Stimulated activated CD4-positive, alpha-beta T cell treated with anti-CD3 and anti-CD28 coated beads, Interleukin-1b, Interleukin-23, amount 100 ng/mL, for 4 hours (primary cell): ENCODE results near the gene KRT9.
"Not testable (repeated sequence)": the region's sequence is repeated elsewhere in the genome, so short reads cannot be mapped to it uniquely, and the experiment has no call there.

Source experiments
- DNase-seq, 2 donors: peaks; one replicate each; pipeline ENCODE4 v3.0.0-alpha.2; 2020; ENCODE audit warnings: low read depth in 2 of 2

Gene KRT9

DNA sequence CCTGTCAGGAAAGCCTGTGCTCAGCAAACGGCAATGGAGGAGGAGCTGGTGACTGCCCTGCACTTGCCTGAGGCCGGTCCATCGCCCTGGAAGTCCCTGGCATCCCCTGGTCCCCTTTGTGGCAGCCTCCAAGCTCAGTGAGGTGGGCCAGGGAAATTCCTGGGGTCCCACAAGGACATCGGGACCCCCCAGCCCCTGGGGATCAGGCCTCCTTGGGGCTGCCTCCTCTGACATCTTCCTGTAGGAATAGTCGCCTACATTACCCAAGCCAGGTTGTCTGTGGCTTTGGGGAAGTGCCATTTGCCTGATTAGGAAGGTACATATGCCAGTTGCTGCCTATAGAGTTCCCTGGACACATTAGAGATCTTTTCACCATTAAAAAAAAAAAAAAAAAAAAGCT lies 7.1 kb upstream of the KRT9 start:
- no peak for DNase-seq

DNA sequence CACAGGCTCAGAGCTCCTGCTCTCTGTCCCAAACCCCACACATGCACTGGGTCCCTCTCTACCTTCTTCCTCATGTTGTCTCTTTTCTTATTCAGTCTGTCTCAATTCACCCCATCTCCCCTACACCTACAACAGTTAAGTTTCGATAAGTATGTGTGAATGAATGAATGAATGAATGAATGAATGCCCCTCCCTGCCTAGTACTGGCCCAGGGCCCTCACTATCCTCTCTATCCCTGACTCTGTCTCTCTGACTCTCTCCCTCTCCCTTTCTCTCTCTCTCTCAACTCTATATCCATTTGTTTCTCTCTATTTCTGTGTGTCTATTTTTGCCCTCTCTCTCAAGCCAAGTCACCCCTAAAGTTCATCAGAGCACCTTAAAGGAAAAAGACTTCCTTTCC lies 6.7 kb upstream of the KRT9 start:
- no peak for DNase-seq

DNA sequence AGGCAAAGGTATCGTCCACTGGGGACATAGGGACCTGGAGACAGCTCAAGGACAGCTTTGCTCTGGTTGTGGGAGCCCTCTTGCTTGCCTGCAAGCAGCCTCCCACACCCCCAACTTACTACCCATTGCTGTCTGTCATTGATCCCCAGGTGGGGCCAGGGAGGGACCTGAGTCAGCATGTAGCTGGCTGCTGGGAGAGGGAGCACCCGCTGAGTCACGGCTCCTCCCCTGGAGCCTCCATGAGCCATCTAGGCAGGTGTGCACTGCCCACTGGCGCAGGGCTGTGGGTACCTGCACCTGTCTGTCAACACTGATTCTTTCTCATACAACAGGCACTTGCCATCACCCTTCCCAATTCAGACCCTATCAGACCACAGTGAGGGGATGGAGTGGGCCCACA lies 4.9 kb upstream of the KRT9 start:
- DNase-seq: not testable (repeated sequence)

DNA sequence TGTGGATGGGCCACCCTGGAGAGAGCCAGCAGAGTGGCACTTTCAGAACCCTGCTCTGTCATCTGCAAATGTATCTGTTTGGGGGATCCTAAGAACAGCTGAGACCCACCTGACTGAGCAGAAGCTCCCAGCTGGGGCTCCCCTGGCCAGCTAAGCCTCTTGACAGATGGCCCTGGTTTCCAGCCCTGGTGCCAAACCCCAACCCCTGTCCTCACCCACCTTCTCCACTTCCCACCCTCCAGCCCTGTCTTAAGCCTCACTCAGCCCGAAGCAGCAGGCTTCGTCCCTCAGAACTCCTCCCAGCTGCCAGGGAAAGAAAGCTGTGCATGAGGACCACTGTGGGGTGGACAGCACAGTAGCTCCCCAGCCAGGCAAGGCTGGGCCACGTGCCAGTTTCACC lies 3.5 kb upstream of the KRT9 start:
- DNase-seq: no peak

DNA sequence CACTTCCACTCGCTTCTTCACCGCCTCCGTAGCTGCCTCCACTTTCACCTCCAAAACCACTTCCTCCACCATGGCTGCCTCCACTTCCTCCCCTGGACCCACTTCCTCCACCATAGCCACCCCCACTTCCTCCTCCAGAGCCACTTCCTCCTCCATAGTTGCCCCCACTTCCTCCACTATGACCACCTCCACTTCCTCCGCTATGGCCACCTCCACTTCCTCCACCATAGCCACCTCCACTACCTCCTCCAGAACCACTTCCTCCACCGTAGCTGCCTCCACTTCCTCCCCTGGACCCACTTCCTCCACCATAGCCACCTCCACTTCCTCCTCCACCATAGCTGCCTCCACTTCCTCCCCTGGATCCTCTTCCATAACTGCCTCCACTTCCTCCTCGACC lies 4.5 kb downstream of the KRT9 start:
- no peak for DNase-seq

DNA sequence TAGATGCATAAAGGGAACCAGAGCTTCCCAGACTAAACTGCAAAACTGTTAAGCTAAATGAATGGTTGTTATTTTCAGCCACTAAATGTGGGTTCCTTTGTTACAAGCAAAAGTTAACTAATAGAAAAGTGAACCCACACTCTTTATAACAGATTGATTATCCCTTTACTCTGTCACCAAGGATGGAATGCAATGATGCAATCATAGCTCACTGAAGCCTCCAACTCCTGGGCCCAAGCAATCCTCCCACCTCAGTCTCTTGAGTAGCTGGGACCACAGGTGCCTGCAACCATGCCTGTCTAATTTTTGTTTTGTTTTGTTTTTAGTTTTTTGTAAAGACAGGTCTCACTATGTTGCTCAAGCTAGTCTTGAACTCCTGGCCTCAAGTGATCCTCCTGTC lies 6.5 kb downstream of the KRT9 start:
- DNase-seq: no peak

DNA sequence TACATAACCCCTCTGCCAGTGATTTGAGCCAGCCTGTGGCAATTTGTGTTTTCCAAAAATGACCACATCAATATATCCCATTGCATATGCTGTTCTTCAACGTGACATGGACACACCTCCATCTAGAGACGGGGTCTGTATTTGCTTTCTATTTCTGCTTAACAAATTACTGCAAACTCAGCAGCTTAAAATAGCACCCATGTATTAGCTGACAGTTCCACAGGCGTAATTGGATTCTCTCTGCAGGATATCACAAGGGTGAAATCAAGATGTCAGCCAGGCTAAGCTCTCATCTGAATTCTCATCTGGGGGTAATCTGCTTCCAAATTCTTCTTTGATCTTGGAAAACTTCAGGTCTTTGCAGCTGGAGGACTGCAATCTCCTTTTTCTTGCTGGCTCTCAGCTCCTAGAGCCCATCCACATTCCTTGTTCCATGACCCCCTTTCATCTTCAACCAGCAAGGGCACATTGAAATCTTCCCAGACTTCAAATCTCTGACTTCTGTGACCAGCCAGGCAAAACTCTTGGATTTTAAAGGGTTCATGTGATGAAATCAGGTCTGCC lies 8.2 kb downstream of the KRT9 start:
- DNase-seq: no peak

DNA sequence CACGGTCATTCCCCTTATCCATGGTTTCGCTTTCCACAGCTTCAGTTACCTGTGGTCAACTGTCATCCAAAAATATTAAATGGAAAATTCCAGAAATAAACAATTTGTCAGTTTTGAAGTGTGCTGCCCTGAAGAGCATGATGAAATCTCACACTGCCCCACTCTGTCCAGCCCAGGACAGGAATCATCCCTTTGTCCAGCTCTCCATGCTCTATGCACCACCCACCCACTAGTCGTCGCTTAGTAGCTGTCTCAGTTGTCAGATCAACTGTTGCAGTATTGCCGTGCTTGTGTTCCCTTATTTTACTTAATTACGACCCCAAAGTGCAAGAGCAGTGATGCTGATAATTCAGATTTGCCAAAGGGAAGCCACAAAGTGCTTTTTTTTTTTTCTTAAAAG lies 10.3 kb downstream of the KRT9 start:
- DNase-seq: no peak

DNA sequence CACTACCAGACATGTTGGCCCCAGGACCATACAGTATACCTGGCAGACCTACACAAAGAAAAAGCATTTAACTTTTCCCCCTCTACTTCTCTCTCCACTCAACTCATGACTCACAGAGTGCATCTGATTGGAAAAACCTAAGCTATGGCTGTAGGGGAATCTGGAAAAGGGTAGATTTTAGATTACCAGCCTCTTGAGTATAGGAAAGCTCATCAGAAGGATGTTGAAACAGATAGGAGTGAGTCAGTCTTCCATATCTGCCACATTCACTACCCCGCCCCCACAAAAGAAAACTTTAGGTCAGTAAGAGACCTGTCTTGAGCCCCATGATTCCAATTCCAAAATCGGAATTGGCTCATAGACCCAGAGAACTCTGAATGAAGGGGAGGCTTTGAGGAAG lies 12.3 kb downstream of the KRT9 start:
- DNase-seq: no peak

DNA sequence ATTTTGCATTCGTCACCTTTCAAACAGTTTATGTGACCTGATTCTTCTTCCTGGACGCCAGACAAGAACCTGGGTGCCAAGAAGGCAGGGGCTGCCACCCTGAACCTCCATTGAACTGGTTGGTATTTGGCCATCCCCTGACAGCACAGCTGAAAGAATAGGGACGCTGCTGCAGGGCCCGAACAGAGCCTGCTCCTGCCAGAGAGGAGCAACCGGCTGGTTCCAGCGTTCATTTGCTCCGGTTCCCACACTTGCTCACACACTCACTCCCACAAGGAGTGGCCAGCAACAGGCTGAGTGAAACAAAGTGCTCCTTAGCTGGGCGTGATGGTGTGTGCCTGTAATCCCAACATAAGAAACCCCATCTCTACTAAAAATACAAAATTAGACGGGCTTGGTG lies 14.9 kb downstream of the KRT9 start:
- DNase-seq: no peak

DNA sequence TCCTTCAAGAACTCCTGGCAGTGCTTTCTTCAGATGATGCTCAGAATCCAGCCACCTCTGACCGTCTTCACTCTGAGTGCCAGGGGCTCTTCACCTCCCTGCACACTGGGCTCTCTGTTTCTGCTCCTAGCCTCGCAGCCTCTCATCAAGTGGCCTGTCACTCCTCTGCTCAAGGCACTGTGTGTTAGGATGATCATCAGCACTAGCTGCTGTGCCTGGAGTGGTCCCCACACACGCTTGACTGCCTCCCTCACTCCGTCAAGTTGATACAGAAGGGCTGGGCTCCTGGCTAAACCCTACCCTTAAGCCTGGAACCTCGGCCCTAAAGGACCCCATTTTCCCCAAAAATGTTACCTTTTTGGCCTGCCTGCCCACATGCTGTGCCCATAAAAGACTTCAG lies 15.6 kb downstream of the KRT9 start:
- DNase-seq: no peak

DNA sequence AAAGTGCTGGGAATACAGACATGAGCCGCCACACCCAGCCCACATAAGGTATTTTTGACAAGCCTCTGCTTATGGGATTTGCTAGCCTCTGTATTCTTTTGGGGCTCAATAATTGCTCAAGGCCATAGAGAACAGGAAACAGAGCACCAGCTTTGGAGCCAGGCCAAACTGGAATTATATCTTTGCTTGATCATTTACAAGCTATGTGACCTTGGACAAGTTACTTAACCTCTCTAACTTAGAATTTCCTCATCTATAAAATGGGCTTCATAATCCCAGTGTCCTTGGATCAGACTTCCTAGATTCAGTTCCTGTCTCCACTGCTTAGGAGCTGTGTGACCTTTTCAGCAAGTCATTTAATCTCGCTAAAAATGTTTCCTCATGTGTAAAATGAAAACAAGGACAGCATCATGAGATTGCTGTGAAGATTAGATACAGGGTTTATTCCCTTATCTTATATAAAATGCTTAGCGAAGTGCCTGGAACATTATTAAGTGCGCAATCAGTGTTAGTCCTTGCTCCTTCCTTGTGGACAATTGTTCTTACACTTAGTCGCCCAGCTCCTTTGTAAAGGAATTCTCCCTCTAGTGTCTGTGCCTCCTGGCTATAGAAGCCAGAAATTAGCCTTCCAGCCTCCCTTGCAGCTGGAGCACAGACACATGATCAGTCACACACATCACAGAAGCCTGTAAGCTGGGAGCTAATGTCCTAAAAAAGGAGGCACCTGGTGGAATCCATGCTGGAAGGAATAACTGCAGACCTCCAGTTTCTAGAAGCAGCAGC lies 16.6 kb downstream of the KRT9 start:
- DNase-seq: no peak

DNA sequence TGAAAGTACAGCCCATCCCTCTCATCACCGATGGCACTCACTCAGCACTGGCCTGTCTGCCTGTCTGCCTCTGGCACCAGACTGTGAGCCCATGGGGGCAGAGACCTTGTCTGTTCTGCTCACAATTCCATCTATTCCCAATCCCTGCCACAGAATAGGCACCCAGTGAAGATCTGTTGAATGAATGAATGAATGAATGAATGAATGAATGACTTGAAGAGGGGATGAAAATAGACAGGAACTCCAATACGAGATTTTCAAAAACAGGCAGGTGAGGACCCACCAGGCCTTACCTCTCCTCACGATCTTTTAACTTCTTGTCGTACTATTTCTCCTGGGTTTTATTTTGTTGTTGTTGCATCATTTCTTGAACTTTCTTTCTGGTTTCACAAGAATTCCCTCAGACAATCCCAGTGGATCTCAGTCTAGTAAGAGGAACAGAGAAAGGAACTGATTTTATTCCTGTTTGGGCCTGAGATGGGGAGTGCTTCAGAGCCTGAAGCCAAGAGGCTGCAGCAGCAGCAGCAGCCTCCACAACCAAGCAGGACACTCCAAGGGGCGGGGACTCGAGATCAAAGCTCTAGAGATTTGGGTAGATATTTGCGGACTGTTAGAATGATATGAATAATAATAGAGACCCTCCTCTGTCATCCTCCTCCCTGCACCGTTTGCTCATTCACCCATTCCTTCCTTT lies 17.7 kb downstream of the KRT9 start:
- DNase-seq: no peak

DNA sequence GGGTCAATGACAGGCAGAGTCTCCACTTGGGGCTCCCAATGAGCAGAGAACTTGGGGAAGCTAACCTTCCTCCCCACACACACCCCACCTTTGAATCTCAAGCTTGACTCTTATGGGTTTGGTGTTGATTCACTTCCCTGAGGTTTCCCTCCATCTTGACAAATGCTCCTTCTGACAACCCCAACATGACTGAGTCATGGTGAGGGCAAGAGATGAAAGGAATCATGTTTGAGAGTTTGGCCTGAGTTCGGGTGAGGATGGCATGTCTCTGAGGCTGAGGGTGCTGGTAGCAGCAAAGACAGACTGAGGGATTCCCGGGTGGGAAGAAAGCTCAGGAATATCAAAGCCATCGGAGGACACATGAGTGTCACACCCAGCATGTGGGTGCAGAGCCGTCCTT lies 18.7 kb downstream of the KRT9 start:
- no peak for DNase-seq

DNA sequence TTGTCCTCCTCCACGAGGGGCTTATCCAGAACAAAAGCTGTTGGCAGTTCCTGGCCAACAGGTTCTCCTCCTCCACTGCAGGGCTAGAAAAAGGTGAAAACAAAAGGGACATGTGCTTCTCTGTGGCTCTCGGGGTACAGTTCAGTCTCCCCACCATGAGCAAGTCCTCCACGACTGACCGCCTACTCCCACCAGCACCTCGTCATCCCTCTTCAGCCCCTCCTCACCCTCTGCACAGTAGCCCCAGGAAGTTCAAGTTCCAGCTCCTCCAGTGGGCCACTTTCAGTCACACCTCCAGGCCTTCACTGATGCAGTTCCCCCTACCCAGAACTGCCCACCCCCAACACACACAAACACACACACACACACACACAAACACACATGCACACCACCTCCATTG lies 19.4 kb downstream of the KRT9 start:
- no peak for DNase-seq

DNA sequence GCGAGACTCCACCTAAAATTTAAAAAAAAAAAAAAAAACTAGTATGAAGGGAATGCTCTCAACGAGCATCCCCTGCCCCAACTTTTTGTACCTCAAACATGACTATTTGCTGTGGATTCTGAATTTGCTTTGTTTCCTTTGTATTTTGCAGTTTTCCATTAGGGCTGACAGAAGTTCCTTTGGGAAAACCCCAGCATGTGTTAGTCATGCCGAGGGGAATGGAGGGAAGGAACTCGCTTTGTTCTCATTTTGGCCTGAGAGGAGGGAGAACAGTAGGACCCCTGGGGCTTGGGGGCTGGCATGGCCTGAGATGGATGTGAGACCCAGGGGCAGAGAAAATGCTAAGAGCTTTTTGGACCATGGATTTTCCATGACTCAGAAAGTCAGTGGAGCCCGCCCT lies 20.5 kb downstream of the KRT9 start:
- no peak for DNase-seq

DNA sequence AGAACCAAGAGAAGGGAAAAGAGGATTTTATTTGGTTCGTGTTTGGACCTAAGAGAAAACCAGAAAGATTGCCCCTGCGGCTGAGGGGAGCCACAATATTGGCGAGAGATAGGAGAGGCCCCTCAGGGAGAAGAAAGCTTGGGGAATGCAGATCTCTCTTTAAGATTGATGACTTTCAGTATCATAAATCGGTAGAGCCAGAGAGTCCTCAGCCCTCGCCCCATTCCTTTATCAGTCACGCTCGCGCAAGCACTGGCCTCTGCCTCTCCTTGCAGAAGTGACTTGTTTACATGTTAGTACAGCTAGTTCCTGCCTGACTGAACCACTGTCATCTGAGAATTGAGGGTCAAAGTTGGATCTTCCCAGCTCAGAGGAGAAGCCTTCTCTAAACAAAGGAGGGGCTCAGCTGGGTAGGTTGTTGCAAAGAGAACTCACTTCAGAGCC lies 22.2 kb downstream of the KRT9 start:
- no peak for DNase-seq

DNA sequence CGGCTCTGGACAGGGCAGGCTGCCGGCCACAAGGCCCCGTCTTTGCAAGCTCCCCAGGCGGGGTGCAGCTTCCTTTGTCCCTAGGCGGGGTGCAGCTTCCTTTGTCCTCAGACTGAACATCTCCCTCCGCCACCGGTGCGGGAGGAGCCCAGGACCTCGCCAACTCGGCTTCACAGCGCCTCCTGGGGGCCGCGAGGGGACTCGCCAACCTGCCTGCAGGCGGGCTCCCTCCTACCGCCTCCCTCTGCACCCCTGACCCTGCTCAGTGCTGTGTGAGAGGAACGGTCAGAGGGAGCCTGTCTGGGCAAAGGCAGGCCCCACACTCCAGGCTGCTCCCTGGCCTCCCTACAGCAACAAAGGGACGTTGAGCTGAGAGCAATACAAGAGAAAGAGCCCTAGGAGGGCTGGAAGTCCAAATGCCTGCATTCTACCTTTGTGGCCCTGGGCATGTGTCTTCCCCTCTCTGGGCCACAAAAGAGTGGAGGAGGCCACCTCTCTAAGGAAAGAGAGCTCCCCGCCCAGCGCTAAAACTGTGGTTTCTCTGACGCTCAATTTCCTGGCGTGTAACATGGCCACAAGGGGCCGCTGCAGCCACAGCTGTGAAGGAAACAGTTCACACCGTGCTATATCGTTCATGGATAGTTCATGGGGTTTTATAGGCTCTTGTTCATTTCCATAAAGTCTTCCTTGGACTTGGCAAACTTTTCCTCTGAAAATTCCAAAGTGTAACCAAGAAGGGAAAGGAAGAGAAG lies 22.8 kb downstream of the KRT9 start:
- peak; percentile 73 to 78 for DNase-seq

DNA sequence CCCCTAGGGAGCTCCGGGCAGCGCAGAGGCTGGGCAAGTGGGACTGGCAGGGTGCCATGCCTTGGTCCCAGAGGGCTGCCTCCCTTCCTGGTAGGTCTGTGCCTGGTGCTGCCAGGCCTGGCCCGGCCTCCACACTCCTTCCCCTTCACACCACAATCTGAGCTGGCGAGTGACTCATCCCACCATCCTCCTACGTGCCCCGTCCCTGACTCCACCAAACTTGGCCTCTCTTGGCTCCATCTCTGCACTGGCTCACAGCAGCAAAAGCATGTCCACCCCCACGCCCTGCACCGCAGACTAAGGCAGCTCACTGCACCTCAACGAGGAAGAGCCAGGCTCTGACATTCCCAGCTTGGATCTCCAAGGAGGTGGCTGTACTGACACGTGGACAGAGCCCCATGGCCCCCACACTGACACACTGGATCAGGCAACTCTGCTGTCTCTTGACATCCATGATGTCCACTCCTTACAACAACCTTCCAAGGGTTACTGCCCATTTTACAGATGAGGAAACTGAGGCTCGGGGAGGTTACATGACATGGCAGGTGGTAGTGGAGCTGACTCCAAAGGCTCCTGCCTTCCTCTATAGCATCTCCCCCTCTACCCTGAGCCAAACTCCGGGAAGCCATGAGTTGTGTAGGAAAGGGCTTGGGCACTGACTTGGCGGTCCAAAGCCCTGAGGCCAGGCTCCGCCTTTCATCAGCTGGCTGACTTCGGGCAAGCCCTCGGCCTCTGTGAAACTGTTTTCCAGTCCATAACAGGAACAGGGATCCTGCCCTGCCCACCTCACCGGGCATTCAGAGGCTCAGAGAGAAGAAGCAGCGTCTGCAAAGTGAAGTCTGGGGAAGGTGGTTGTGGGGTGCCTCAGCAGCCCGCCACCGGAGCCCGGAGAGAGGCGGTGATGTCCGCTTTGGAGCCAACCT lies 23.7 kb downstream of the KRT9 start:
- DNase-seq: peak; percentile 48 to 51

DNA sequence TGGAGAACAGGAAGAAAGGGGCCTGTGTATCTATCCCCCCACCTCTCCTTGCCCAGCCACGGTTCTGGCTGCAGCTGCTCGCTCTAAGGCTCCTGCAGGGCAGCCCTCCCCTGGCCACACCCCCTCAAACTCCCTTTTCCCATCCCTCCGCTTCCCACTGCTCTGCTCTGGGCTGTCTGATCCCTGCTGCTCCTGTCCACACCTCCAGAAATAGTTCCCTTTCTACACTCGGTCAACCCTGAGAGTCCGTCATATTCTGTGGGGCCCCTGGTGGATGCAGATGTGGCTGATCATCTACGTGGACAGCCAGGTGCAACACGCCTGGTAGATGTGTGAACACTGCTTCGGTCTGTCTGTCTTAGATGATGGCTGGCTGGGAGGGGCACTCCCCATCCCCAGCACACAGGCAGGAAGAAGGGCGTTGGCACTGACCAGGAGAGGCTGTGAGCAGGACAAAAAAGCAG lies 24.4 kb downstream of the KRT9 start:
- no peak for DNase-seq

DNA sequence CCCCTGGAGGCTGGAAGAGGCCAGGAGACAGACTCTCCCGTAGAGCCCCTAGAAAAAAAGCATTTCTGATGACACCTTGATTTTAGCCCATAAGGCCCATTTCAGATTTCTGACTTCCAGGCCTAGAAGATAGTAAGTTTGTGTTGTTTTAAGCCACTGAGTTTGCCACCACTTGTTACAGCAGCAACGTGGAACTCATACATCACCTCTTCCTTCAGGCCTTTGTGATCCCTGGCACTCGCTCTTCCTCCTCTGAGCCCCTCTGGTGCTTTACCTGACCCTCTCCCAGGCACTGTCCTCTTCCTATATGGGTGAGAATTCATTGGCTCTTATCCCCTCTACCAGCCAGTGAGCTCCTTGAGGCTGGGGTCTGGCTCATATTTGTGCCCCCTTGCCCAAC lies 25.0 kb downstream of the KRT9 start:
- DNase-seq: no peak
